Measurements from ENCODE around the gene GALM.

The GALM gene

DNA sequence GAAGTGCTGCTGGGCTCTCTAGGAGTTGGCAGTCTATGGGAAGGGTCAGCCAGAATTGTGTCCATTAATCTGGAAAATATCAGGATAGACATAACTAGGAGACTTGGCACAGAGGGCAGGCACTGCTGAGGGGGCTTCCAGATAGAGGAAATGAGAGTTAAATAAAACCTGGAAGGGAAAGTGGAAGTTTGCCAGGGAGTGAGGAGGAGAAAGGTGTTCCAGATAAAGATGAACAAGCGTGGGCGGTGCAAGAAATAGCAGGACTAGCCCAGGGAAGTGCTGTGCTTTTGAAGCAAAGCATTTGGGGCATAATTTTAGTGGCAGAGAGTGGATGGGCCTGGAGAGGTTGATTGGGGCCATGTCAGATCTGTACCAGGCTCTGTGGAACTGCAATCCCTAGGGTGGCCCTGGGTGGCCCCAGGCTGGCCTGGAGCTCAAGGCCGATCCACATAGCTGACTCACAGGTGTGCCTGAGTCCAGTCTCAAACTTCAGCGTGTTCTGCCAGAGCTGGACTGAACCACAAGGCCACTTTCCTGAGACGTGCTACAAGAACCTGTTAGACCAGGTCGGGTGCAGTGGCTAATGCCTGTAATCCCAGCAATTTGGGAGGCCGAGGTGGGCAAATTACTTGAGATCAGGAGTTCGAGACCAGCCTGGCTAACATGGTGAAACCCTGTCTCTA lies 26.9 kb downstream of the GALM start:
- Histone ChIP-seq H3K4me3 (ENCODE audit: low read depth, low read length) (no peak overlapping the region), H3K9me3 (ENCODE audit: severe bottlenecking) (no peaks in the 10 kb centered on the region), H3K27me3 (ENCODE audit: insufficient read depth, low read depth, severe bottlenecking) (no peaks in the 10 kb centered on the region), H3K36me3 (no peaks in the 10 kb centered on the region), H3K27ac (no peak overlapping the region)
- no peak for TF ChIP-seq CTCF (IDR thresholded peaks at IDR 0.05; ENCODE audit: low read depth, low read length)
- DNase-seq, result no peak

DNA sequence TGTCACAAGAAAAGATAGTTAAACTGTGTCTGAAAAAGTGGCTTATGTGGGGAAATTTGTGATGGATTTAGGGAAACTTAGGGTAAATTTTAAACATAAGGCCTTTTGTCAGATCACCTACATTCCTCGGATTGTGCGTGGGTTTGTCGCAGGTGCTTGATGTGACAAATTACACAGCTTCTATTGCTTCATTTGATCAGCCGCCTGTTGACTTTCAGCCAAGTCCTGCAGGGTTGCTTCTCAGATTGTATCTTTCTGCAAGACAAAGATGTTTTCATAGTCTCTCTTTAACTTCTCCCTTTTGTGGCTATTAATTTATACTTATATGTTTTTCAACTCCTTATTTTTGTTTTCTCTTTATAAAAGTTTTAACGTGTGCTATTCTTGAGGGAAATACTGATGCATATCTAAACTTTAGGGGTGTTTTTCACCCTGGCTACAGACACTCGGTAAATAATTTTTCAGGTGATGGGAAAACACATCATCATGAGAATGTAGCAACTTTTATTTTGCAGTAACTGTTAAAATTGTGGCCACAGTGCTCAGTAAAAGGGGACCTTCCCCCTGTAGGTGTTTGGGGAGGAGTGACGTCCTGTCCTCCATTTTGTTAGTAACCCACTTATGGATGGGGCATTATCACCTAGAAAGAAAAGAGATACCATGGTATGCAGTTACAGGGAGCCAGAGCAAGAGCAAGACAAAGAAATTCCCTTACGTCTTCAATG lies 31.4 kb downstream of the GALM start:
- TF ChIP-seq CTCF (IDR thresholded peaks at IDR 0.05; ENCODE audit: low read depth, low read length), result no peak
- Histone ChIP-seq H3K27me3 (ENCODE audit: insufficient read depth, low read depth, severe bottlenecking) (no peaks in the 10 kb centered on the region), H3K9me3 (ENCODE audit: severe bottlenecking) (no peaks in the 10 kb centered on the region), H3K27ac (no peak overlapping the region), H3K4me3 (ENCODE audit: low read depth, low read length) (no peak overlapping the region), H3K36me3 (no peaks in the 10 kb centered on the region)
- DNase-seq, result no peak

GRCh38 chr2:38698467-38699003 lies 32.6 kb downstream of the GALM start:
- H3K27ac ChIP-seq, result no peak overlapping the region
- H3K27me3 ChIP-seq (ENCODE audit: insufficient read depth, low read depth, severe bottlenecking), result no peaks in the 10 kb centered on the region
- TF ChIP-seq CTCF (IDR thresholded peaks at IDR 0.05; ENCODE audit: low read depth, low read length), result no peak
- no peaks in the 10 kb centered on the region for H3K36me3 ChIP-seq
- no peaks in the 10 kb centered on the region for H3K9me3 ChIP-seq (ENCODE audit: severe bottlenecking)
- no peak for DNase-seq
- H3K4me3 ChIP-seq (ENCODE audit: low read depth, low read length), result no peak overlapping the region

- no peak for DNase-seq
- no peak overlapping the region for H3K4me3 ChIP-seq (ENCODE audit: low read depth, low read length)
- H3K27me3 ChIP-seq (ENCODE audit: insufficient read depth, low read depth, severe bottlenecking), result no peaks in the 10 kb centered on the region
- no peaks in the 10 kb centered on the region for H3K9me3 ChIP-seq (ENCODE audit: severe bottlenecking)
- H3K36me3 ChIP-seq, result no peaks in the 10 kb centered on the region
- no peak for TF ChIP-seq CTCF (IDR thresholded peaks at IDR 0.05; ENCODE audit: low read depth, low read length)
- no peak overlapping the region for H3K27ac ChIP-seq
Measured at GRCh38 chr2:38700113-38700785, 34.3 kb downstream of the GALM start.

- H3K36me3 ChIP-seq, result no peaks in the 10 kb centered on the region
- no peaks in the 10 kb centered on the region for H3K9me3 ChIP-seq (ENCODE audit: severe bottlenecking)
- H3K27me3 ChIP-seq (ENCODE audit: insufficient read depth, low read depth, severe bottlenecking), result no peaks in the 10 kb centered on the region
- no peak for DNase-seq
- H3K4me3 ChIP-seq (ENCODE audit: low read depth, low read length), result no peak overlapping the region
- H3K27ac ChIP-seq, result no peak overlapping the region
- no peak for TF ChIP-seq CTCF (IDR thresholded peaks at IDR 0.05; ENCODE audit: low read depth, low read length)
Measured at GRCh38 chr2:38700881-38701458, 35.1 kb downstream of the GALM start.

Data from WERI-Rb-1 (cell line).